Tibial nerve (tissue), 4 donors: ENCODE measurements around the gene ZC3H13.

ENCODE experiments used
- EP300 ChIP-seq, 2 donors: sonication (generic); formaldehyde crosslinking; IDR thresholded peaks; one replicate each; pipeline ENCODE4 v1.6.1; 2017; ENCODE audit warnings: antibody characterized with exemption in 2 of 2, mild to moderate bottlenecking in 1 of 2
- POLR2A ChIP-seq, 2 donors: fragments of 450-650 bp; IDR thresholded peaks; one replicate each; pipeline ENCODE4 v1.6.1; 2017; ENCODE audit warnings: antibody characterized with exemption in 2 of 2, mild to moderate bottlenecking in 2 of 2, moderate library complexity in 2 of 2
- TF ChIP-seq, protein P1 (sequence below), 5 experiments: fragments of 200-600 bp in 3 of 5; fragments of 450-650 bp in 2 of 5; sonication (generic) in 3 of 5; IDR thresholded peaks; one replicate each; pipeline ENCODE4 v1.5.1; 2016 to 2019; ENCODE audit warnings: antibody characterized with exemption in 5 of 5, mild to moderate bottlenecking in 3 of 5, moderate library complexity in 2 of 5

DNA sequence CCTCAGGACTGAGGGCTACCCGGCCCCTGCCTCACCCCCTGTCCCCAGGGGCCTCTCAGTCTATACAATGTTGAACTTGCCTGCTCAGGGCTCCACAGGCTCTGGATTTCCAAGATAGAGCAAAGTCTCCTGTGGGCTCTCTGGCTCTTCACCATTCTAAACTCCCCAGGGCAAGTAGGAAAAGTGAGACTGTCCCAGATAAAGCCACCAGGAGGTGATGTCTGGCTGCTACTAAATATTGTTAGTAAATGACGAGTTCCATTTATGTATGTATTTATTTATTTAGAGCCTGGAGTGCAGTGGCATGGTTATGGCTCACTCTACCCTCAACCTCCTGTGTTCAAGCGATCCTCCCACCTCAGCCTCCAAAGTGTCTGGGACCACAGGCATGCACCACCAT lies 127.4 kb downstream of the ZC3H13 start:
- TF ChIP-seq, protein P1, sequence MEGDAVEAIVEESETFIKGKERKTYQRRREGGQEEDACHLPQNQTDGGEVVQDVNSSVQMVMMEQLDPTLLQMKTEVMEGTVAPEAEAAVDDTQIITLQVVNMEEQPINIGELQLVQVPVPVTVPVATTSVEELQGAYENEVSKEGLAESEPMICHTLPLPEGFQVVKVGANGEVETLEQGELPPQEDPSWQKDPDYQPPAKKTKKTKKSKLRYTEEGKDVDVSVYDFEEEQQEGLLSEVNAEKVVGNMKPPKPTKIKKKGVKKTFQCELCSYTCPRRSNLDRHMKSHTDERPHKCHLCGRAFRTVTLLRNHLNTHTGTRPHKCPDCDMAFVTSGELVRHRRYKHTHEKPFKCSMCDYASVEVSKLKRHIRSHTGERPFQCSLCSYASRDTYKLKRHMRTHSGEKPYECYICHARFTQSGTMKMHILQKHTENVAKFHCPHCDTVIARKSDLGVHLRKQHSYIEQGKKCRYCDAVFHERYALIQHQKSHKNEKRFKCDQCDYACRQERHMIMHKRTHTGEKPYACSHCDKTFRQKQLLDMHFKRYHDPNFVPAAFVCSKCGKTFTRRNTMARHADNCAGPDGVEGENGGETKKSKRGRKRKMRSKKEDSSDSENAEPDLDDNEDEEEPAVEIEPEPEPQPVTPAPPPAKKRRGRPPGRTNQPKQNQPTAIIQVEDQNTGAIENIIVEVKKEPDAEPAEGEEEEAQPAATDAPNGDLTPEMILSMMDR (IDR thresholded peaks at IDR 0.05), result no peak
- TF ChIP-seq EP300 (IDR thresholded peaks at IDR 0.05) (no peak), POLR2A (IDR thresholded peaks at IDR 0.05) (no peak)
